Testis (tissue), 3 donors: Measurements from ENCODE around the gene UMPS. TPM values are rescaled to one million over a fixed set of nuclear protein-coding genes. Genes with fewer than 3 reads are reported as not detected.

Experiments
- DNase-seq: peaks from one replicate; pipeline ENCODE4 v3.0.0-alpha.2; 2019
- H3K27ac ChIP-seq, 2 donors: fragments of 200-600 bp; sonication (generic); one replicate each; pipeline ENCODE4 v1.5.1; 2019
- H3K27me3 ChIP-seq: fragments of 200-600 bp; sonication (generic); one replicate; pipeline ENCODE4 v1.5.1; 2019
- H3K36me3 ChIP-seq: fragments of 200-600 bp; sonication (generic); one replicate; pipeline ENCODE4 v1.5.1; 2017; ENCODE audit warnings: low read depth; ENCODE audit errors: missing control alignments
- H3K4me1 ChIP-seq: fragments of 200-600 bp; sonication (generic); one replicate; pipeline ENCODE4 v1.5.1; 2019
- H3K4me3 ChIP-seq, 2 donors: fragments of 200-600 bp; sonication (generic); one replicate each; pipeline ENCODE4 v1.5.1; 2017 to 2019
- H3K9me3 ChIP-seq: fragments of 200-600 bp; sonication (generic); one replicate; pipeline ENCODE4 v1.5.1; 2017
- CTCF ChIP-seq, 3 experiments: fragments of 450-650 bp in 2 of 3; fragments of 200-600 bp in 1 of 3; sonication (generic) in 1 of 3; IDR thresholded peaks; one replicate each; pipeline ENCODE4 v1.5.1; 2016 to 2019; ENCODE audit warnings: antibody characterized with exemption in 3 of 3, mild to moderate bottlenecking in 2 of 3, moderate library complexity in 1 of 3
- POLR2A ChIP-seq: fragments of 450-650 bp; IDR thresholded peaks from one replicate; pipeline ENCODE4 v1.6.1; 2017; ENCODE audit warnings: antibody characterized with exemption, mild to moderate bottlenecking, moderate library complexity
- WGBS, 2 donors: methylation state at CpG; one replicate each; pipeline ENCODE4 v1.1.5; 2018; 5-methylcytosine and 5-hydroxymethylcytosine counted together
- intact Hi-C: fragments of 100-400 bp; cut with DNase I; formaldehyde crosslinking; loops from one replicate; pipeline ENCODE4 v1.15.1; 2023; ENCODE audit warnings: low total_unique reads
- polyA plus RNA-seq: library from polyadenylated mRNA; stranded (reverse); fragments of 350-450 nt; fragmentation: Illumina TruSeq; extraction: RNeasy Lipid Tissue Mini Kit (QIAGEN cat#74804); gene quantifications from one replicate; pipeline ENCODE4 v1.2.3, GENCODE V29; 2014; ENCODE audit warnings: low read depth, low replicate concordance; ENCODE audit not compliant: insufficient read depth
- total RNA-seq, 2 donors: library from RNA; depleted of rRNA; stranded (reverse); fragments of >200 nt; gene quantifications; one replicate each; pipeline ENCODE4 v1.2.3, GENCODE V29; 2016

UMPS gene
- total and polyA plus RNA-seq, 3 donors from 2014 or later: 20.0 to 26.8 (median 24.6) TPM

GRCh38 chr3:124774327-124774718 is 44.1 kb downstream of the UMPS start:
- no peak overlapping the region for H3K4me3 ChIP-seq
- peaks cover 34% of the 10 kb centered on the region for H3K4me1 ChIP-seq
- no peak overlapping the region for H3K27ac ChIP-seq
- H3K9me3 ChIP-seq: no peaks in the 10 kb centered on the region
- H3K36me3 ChIP-seq: no peaks in the 10 kb centered on the region
- no peak for DNase-seq
- TF ChIP-seq CTCF (IDR thresholded peaks at IDR 0.05) (no peak), POLR2A (no peak)
- intact Hi-C loops: no loop called here
- WGBS, 2 donors: 30 to 45% methylated on average over 6 of the region's 6 CpGs
- no peaks in the 10 kb centered on the region for H3K27me3 ChIP-seq

- no peak overlapping the region for H3K4me3 ChIP-seq
- WGBS, 2 donors: 83 to 92% methylated on average over 7 of the region's 7 CpGs
- TF ChIP-seq POLR2A (no peak), CTCF (IDR thresholded peaks at IDR 0.05) (no peak)
- H3K4me1 ChIP-seq: peaks cover 40% of the 10 kb centered on the region
- H3K36me3 ChIP-seq: no peaks in the 10 kb centered on the region
- no peak overlapping the region for H3K27ac ChIP-seq
- DNase-seq: no peak
- no peaks in the 10 kb centered on the region for H3K9me3 ChIP-seq
- H3K27me3 ChIP-seq: no peaks in the 10 kb centered on the region
- intact Hi-C loops: no loop called here
Measured at GRCh38 chr3:124774841-124775402, 44.7 kb downstream of the UMPS start.

GRCh38 chr3:124775877-124776276 is 45.6 kb downstream of the UMPS start:
- intact Hi-C loops: no loop called here
- Histone ChIP-seq H3K36me3 (no peaks in the 10 kb centered on the region), H3K27me3 (no peaks in the 10 kb centered on the region), H3K4me1 (peaks cover 46% of the 10 kb centered on the region), H3K4me3 (no peak overlapping the region), H3K9me3 (no peaks in the 10 kb centered on the region), H3K27ac (no peak overlapping the region)
- 95 to 98% methylated on average over 7 to 9 of the region's 9 CpGs for WGBS, 2 donors
- no peak for TF ChIP-seq POLR2A
- TF ChIP-seq CTCF (IDR thresholded peaks at IDR 0.05): no peak
- DNase-seq: no peak

- intact Hi-C loops: no loop called here
- Histone ChIP-seq H3K9me3 (no peaks in the 10 kb centered on the region), H3K27ac (no peak overlapping the region), H3K4me1 (peaks cover 49% of the 10 kb centered on the region), H3K36me3 (no peaks in the 10 kb centered on the region), H3K27me3 (no peaks in the 10 kb centered on the region), H3K4me3 (no peak overlapping the region)
- TF ChIP-seq POLR2A: no peak
- no peak for TF ChIP-seq CTCF (IDR thresholded peaks at IDR 0.05)
- DNase-seq: no peak
- WGBS, 2 donors: 89 to 97% methylated on average over 5 of the region's 5 CpGs
Measured at GRCh38 chr3:124776856-124777255, 46.6 kb downstream of the UMPS start.

- H3K36me3 ChIP-seq: no peaks in the 10 kb centered on the region
- TF ChIP-seq CTCF (IDR thresholded peaks at IDR 0.05): no peak
- no peak for TF ChIP-seq POLR2A
- WGBS, 2 donors: 83 to 97% methylated on average over 4 to 5 of the region's 5 CpGs
- DNase-seq: no peak
- H3K27ac ChIP-seq: no peak overlapping the region
- H3K4me1 ChIP-seq: peaks cover 41% of the 10 kb centered on the region
- no peaks in the 10 kb centered on the region for H3K27me3 ChIP-seq
- no peaks in the 10 kb centered on the region for H3K9me3 ChIP-seq
- no peak overlapping the region for H3K4me3 ChIP-seq
- intact Hi-C loops: no loop called here
Measured at GRCh38 chr3:124777762-124778470, 47.7 kb downstream of the UMPS start.
